Measurements from ENCODE around the gene ANP32B. TPM values are rescaled to one million over a fixed set of nuclear protein-coding genes. Genes with fewer than 3 reads are reported as not detected.
"Not testable (repeated sequence)": the region's sequence is repeated elsewhere in the genome, so short reads cannot be mapped to it uniquely, and the experiment has no call there.

The ANP32B gene
- total RNA-seq, 2 experiments from 2014 or later, result 412 to 414 TPM

DNA sequence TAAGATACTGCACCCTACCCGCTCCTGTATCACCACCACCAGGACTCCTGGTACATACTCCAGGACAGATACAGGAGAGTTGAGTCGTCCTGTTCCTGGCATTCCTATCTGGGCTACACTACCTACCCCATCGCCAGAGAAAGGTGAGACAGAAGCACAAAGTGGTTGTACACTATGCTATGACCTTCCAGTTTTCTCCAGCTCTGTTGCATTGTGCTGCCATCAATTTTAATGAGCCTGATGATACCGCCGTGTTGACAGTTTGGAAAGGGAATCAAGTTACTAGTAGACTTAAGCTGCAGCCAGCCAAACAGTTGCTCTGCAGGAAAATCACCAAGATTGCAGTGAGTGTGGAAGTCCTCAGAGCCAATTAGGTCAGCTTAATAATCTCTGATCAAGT lies 35.2 kb downstream of the ANP32B start:
- DNase-seq, result no peak
- intact Hi-C loops (cut with micrococcal nuclease), result no loop called here
- CTCF ChIA-PET, result interaction anchor here (0.8 kb wide), 2 partner anchors 17 to 21 kb away, joined by 3 to 4 read pairs; no protein-coding TSS in a partner anchor
- Mint-ChIP-seq H3K36me3 (ENCODE audit: low read depth) (peaks cover 30% of the 10 kb centered on the region), H3K4me1 (ENCODE audit: low read depth) (peaks cover 2% of the 10 kb centered on the region), H3K27ac (no peak overlapping the region), H3K9me3 (no peaks in the 10 kb centered on the region), H3K4me3 (no peak overlapping the region), H3K27me3 (ENCODE audit: low read depth) (no peaks in the 10 kb centered on the region)

DNA sequence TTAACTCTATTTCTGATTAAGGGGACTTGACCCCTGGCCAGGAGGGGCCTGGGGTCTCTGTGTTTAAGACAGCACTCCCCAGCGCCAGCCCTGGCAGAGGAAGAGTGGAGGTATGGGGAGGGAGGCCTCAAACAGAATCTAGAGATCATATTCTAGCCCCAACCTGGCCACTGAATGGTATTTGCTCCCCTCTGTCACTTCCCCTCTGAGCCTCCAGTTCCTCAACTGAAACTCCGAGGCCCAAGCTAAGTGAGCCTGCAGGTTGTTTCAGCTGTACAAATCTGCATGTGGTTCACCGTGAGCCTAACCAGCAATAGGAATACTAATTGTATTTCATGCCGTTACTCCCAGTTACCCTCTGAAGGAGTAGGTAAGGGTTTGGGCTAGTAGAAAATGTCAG lies 36.0 kb downstream of the ANP32B start:
- no peaks in the 10 kb centered on the region for H3K9me3 Mint-ChIP-seq
- no peak overlapping the region for H3K27ac Mint-ChIP-seq
- no peak for DNase-seq

DNA sequence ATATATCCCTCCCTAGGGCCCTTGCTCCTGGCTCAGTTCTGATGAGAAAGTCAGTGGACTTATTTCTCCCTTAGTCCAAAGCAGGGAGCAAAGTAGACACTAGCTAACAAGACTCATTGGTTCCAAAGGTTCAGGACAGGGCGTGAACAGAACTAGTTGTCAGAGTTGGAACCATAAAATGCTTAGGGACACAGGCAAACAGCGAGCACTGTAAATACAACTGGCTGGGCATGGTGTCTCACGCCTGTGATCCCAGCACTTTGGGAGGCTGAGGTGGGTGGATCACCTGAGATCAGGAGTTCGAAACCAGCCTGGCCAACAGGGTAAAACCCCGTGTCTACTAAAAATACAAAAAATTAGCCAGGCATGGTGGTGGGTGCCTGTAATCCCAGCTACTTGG lies 36.7 kb downstream of the ANP32B start:
- intact Hi-C loops (cut with micrococcal nuclease); DNase-seq; H3K4me3 Mint-ChIP-seq; H3K4me1 Mint-ChIP-seq (ENCODE audit: low read depth); H3K27ac Mint-ChIP-seq; H3K9me3 Mint-ChIP-seq; H3K27me3 Mint-ChIP-seq (ENCODE audit: low read depth): not testable (repeated sequence)
- CTCF ChIA-PET, result interaction anchor here (0.6 to 1.0 kb wide), 4 partner anchors 15 to 755 kb away, joined by 3 to 4 read pairs (median 3); no protein-coding TSS in a partner anchor
- H3K36me3 Mint-ChIP-seq (ENCODE audit: low read depth), result peaks cover 20% of the 10 kb centered on the region

More for the DNA sequence above, 36.0 kb downstream of the ANP32B start:
- Mint-ChIP-seq H3K36me3 (ENCODE audit: low read depth) (peaks cover 26% of the 10 kb centered on the region), H3K4me1 (ENCODE audit: low read depth) (peaks cover 2% of the 10 kb centered on the region), H3K4me3 (no peak overlapping the region), H3K27me3 (ENCODE audit: low read depth) (no peaks in the 10 kb centered on the region)
- CTCF ChIA-PET, result interaction anchor here (0.7 to 1.0 kb wide), 2 partner anchors 16 to 19 kb away, joined by 3 read pairs; no protein-coding TSS in a partner anchor
- intact Hi-C loops (cut with micrococcal nuclease), result no loop called here

DNA sequence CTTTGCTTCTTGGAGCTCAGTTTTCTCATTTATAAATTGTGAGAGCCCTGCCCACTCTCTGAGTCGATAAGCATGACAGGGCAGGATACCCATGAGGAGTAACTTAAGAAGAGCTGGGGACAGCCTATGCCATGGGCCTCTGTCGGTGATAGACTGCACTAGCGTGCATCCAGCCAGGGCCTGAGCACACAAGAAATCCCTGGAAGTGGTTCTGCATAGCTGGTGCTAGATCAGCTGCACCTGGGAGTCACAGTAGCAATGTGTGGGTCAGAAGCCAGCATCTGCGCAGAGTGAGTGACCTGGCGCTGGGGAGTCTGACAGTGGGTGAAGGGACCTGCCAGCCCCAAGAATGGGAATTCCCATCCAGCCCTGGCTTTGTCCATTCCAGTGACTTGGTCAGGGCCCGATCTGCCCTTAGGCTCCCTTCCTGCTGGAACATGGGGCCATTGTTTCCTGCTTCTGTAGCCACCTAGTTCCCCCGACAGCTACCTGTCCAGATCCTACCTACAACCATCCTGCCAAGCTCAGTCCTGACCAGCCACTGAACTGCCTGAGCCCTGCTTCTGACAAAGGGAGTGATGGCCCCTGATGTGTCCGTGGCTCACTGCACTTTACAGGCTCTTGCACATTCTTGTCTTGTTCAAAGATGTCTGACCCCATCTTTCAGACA lies 37.5 kb downstream of the ANP32B start:
- Mint-ChIP-seq H3K4me3 (no peak overlapping the region), H3K27me3 (ENCODE audit: low read depth) (no peaks in the 10 kb centered on the region)

DNA sequence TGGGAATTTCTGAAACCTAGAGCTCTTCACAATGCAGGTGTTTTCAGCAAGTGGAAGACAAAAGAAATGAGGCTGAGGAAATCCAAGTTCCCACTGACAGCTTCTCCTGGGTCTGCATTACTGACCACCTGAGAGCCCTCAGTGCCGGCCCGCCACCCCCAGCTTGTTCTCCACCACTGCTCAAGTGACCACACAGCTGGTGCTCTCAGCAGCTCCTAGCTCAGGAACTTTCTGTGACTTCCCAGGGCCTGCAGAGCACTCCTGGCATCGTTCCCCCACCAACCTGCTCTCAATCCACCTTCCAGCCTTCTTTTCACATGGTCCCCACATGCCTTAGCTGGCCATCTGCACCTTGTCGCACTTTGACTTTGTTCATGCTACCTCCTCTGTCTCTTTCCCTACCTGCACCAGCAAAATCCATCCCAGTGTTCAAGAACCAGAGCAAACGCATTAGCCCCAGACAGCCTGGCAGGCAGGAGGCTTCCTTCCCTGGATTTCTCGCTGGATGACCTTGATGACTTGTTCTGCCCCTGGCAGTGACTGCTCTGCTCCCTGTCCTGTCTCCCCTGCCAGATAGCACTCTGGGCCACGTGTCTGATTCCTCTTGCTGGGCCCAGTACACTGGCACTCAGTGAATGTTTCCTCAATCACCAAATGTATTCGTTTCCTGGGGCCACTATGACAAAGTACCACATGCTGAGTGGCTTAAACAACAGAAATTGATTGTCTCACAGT lies 38.3 kb downstream of the ANP32B start:
- intact Hi-C loops (cut with micrococcal nuclease), result no loop called here
- no peaks in the 10 kb centered on the region for H3K27me3 Mint-ChIP-seq (ENCODE audit: low read depth)
- no peak overlapping the region for H3K4me3 Mint-ChIP-seq
- DNase-seq, result no peak
- H3K27ac Mint-ChIP-seq, result no peak overlapping the region
- CTCF ChIA-PET, result interaction anchor here (0.5 to 1.4 kb wide), 3 partner anchors 12 to 132 kb away, joined by 3 to 9 read pairs (median 3); no protein-coding TSS in a partner anchor
- no peaks in the 10 kb centered on the region for H3K4me1 Mint-ChIP-seq (ENCODE audit: low read depth)
- H3K36me3 Mint-ChIP-seq (ENCODE audit: low read depth), result peaks cover 15% of the 10 kb centered on the region
- H3K9me3 Mint-ChIP-seq, result no peaks in the 10 kb centered on the region

More for the DNA sequence above, 37.5 kb downstream of the ANP32B start:
- CTCF ChIA-PET, result interaction anchor here (0.5 to 1.4 kb wide), 6 partner anchors 13 to 755 kb away, joined by 3 to 9 read pairs (median 4); no protein-coding TSS in a partner anchor
- intact Hi-C loops (cut with micrococcal nuclease), result no loop called here
- DNase-seq, result no peak
- peaks cover 14% of the 10 kb centered on the region for H3K36me3 Mint-ChIP-seq (ENCODE audit: low read depth)
- H3K27ac Mint-ChIP-seq, result no peak overlapping the region
- H3K4me1 Mint-ChIP-seq (ENCODE audit: low read depth), result no peaks in the 10 kb centered on the region
- H3K9me3 Mint-ChIP-seq, result no peaks in the 10 kb centered on the region

DNA sequence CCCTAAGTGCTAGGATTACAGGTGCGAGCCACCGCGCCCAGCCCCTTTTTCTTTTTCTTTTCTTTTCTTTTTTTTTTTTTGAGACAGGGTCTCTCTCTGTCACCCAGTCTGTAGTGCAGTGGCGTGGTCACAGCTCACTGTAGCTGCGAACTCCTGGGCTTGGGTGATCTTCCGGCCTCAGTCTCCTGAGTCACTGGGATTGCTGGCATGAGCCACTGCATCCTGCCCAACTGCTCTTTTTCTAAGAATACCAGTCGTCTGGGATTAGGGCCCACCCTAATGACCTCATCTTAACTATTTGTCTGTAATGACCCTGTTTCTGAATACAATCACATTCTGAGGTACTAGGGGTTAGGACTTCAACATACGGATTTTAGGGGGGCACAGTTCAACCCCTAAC lies 39.3 kb downstream of the ANP32B start:
- no peaks in the 10 kb centered on the region for H3K4me1 Mint-ChIP-seq (ENCODE audit: low read depth)
- no peaks in the 10 kb centered on the region for H3K9me3 Mint-ChIP-seq
- H3K4me3 Mint-ChIP-seq, result no peak overlapping the region
- DNase-seq, result no peak
- H3K27me3 Mint-ChIP-seq (ENCODE audit: low read depth), result no peaks in the 10 kb centered on the region
- no peak overlapping the region for H3K27ac Mint-ChIP-seq
- H3K36me3 Mint-ChIP-seq (ENCODE audit: low read depth), result peaks cover 14% of the 10 kb centered on the region
- CTCF ChIA-PET, result interaction anchor here (0.6 kb wide), 1 partner anchor 48 kb away, joined by 3 read pairs; no protein-coding TSS in a partner anchor
- intact Hi-C loops (cut with micrococcal nuclease), result no loop called here

DNA sequence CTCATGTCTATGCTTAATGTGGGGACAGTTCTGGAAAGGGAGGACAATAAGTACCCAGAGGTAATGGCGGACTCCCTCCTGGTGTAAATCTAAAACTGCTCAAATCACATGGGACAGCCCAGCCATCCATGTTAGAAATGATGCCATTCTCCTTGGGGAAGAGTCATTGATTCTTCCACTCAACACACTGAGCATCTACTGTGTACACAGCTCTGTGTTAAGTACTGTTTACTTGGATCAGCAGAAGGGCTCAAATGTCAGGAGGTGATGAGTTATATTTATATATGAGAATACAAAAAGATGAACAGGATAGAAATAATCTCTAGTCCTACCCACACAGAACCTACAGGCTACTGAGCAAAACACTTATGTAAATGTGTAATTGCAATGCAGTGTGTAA lies 41.6 kb downstream of the ANP32B start:
- Mint-ChIP-seq H3K9me3 (no peaks in the 10 kb centered on the region), H3K4me1 (ENCODE audit: low read depth) (no peaks in the 10 kb centered on the region), H3K27me3 (ENCODE audit: low read depth) (no peaks in the 10 kb centered on the region), H3K4me3 (no peak overlapping the region), H3K27ac (no peak overlapping the region), H3K36me3 (ENCODE audit: low read depth) (peaks cover 13% of the 10 kb centered on the region)
- CTCF ChIA-PET, result interaction anchor here (0.6 kb wide), 1 partner anchor 44 kb away, joined by 5 read pairs; no protein-coding TSS in a partner anchor
- intact Hi-C loops (cut with micrococcal nuclease), result no loop called here
- DNase-seq, result no peak

DNA sequence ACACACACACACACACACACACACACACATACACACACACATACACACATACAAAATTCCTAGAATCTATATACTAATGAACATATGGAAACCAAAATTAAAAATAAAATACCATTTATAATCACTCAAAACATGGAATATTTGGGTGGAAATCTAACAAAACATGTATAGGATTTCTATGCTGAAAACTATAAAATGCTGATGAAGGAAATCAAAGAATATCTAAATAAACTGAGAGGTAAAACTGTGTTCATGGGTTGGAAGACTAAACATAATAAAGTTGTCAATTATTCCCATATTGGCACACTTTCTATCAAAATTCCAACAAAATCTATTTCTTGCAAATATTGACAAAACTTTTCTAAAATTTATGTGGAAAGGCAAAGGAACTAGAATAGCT lies 48.0 kb downstream of the ANP32B start:
- no peaks in the 10 kb centered on the region for H3K9me3 Mint-ChIP-seq
- H3K36me3 Mint-ChIP-seq (ENCODE audit: low read depth), result peaks cover 12% of the 10 kb centered on the region
- H3K4me3 Mint-ChIP-seq, result no peak overlapping the region
- no peak for DNase-seq
- intact Hi-C loops (cut with micrococcal nuclease), result no loop called here
- peaks cover 15% of the 10 kb centered on the region for H3K4me1 Mint-ChIP-seq (ENCODE audit: low read depth)
- CTCF ChIA-PET, result interaction anchor here (1.8 kb wide), 1 partner anchor 107 kb away, joined by 5 read pairs; no protein-coding TSS in a partner anchor
- no peaks in the 10 kb centered on the region for H3K27me3 Mint-ChIP-seq (ENCODE audit: low read depth)
- no peak overlapping the region for H3K27ac Mint-ChIP-seq

DNA sequence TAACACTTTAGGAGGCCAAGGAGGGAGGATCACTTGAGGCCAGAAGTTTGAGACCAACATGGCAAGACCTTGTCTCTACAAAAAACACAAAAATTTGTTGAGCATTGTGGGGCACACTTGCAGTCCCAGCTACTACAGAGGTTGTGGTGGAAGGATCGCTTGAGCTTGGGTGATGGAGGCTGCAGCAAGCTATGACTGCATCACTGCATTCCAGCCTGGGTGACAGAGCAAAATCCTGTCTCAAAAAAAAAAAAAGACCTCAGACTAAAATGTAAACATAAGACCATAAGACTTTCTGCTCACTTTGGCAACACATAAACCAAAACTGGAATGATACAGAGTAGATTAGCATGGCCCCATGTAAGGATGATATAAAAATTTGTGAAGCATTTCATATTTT lies 48.8 kb downstream of the ANP32B start:
- Mint-ChIP-seq H3K4me1 (ENCODE audit: low read depth) (peaks cover 15% of the 10 kb centered on the region), H3K27ac (no peak overlapping the region), H3K4me3 (no peak overlapping the region), H3K9me3 (no peaks in the 10 kb centered on the region), H3K36me3 (ENCODE audit: low read depth) (peaks cover 7% of the 10 kb centered on the region), H3K27me3 (ENCODE audit: low read depth) (no peaks in the 10 kb centered on the region)
- CTCF ChIA-PET, result interaction anchor here (0.6 to 4.5 kb wide), 7 partner anchors 18 to 111 kb away, joined by 3 to 30 read pairs (median 4); no protein-coding TSS in a partner anchor
- no peak for DNase-seq
- intact Hi-C loops (cut with micrococcal nuclease), result no loop called here

DNA sequence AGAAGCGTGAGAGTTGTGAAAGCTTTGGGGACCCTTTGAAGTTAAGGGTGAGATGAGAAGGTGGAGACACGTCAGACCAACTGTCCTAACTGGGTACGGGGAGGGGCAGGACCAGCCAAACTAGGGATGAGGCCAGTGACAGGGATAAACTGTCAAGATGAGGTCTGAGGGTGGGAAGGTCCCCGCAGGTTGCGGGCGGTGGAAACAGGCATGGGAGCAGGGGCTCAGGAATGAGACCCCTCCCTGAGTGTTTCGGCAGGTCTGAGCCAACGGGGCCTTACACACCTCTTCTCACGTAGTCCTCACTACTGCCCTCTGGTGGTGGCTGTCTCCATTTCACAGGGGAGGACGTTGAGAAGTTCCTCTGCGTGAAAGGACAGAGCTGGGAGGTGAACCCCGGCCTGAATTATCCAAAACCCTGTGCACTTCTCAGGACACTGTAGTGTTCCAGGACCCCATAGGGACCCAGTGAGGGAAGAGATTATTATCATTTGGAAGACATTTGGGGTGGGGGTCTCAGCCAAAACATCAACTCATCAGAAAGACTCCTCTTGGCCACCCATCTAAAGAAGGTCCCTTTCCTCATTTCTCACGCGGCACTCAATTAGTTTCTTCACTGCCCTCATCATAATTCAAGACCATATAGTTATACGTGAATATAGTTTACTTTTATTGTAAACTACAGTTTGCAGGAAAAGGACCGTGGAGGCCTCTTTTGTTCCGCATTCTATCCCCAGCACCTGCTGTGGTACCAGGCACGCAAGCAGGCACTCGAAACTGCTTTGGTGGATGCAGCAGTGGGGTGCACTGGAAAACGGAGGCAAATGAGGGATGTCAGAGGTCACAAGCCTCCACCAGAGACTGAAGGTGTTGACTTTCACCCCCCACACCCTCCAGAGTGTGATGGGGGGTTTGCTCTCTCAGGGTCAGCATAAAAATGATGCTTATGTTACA lies 51.7 kb downstream of the ANP32B start:
- DNase-seq, result peak; percentile 97
- CTCF ChIA-PET, result interaction anchor here (0.6 to 4.5 kb wide), 24 partner anchors 10 to 816 kb away, joined by 3 to 39 read pairs (median 4); partner anchors contain the start of genes NANS, TBC1D2 and TRMO
- intact Hi-C loops (cut with micrococcal nuclease), result loop anchor here (1.0 to 2.0 kb wide), 3 partner anchors 48 to 325 kb away; no protein-coding TSS in a partner anchor
- no peak overlapping the region for H3K27ac Mint-ChIP-seq
- peaks cover 15% of the 10 kb centered on the region for H3K4me1 Mint-ChIP-seq (ENCODE audit: low read depth)
- H3K27me3 Mint-ChIP-seq (ENCODE audit: low read depth), result no peaks in the 10 kb centered on the region
- no peaks in the 10 kb centered on the region for H3K9me3 Mint-ChIP-seq
- H3K36me3 Mint-ChIP-seq (ENCODE audit: low read depth), result peaks cover 2% of the 10 kb centered on the region
- peak overlapping the region; percentile 33 for H3K4me3 Mint-ChIP-seq

DNA sequence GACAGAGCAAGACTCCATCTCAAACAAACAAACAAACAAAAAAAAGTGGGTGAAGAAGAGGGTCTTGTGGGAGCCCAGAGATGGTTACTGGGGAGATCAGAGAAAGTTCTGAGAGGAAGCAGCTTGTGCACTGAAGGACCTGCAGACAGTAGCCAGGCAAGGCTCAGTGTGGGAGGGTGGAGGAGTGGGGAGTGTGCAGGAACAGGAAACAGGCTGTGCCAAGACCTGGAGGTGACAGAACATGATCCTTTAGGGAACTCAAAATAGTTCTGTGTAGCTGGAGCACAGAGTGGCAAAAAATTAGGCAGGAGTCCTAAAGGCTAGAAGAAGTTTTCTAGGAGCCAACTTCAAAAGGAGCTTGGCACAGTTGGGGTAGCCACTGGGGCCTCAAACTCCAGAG lies 54.2 kb downstream of the ANP32B start:
- intact Hi-C loops (cut with micrococcal nuclease), result no loop called here
- Mint-ChIP-seq H3K4me3 (no peak overlapping the region), H3K36me3 (ENCODE audit: low read depth) (no peaks in the 10 kb centered on the region), H3K27ac (no peak overlapping the region), H3K4me1 (ENCODE audit: low read depth) (peaks cover 14% of the 10 kb centered on the region), H3K9me3 (no peaks in the 10 kb centered on the region), H3K27me3 (ENCODE audit: low read depth) (no peaks in the 10 kb centered on the region)
- DNase-seq, result no peak
- CTCF ChIA-PET, result interaction anchor here (0.8 to 2.5 kb wide), 6 partner anchors 8 to 136 kb away, joined by 3 to 13 read pairs (median 4); partner anchors contain the start of gene TRMO
